K562 (cell line): ENCODE results near the gene FAM151A. TPM values are rescaled to one million over a fixed set of nuclear protein-coding genes. Genes with fewer than 3 reads are reported as not detected.

Experiments used
- ATAC-seq: fragments of 200-7000 bp; cut with Tn5 transposase; 3 replicates; pipeline ENCODE4 v1.9.1; 2020; ENCODE audit warnings: moderate library complexity
- BruUV-seq: library from RNA; stranded (reverse); fragments of 400-500 nt; replicated peaks from 2 replicates; lab custom pipeline; 2021; lab: Mats Ljungman, UMichigan
- CTCF ChIA-PET: fragments of 300-600 bp; formaldehyde crosslinking; extraction: SDS; loops from one replicate; lab custom pipeline; 2021; ENCODE audit warnings: low intra/inter-chr PET ratio; lab: Yijun Ruan, JAX
- POLR2A ChIA-PET: fragments of 300-600, 350-650 bp; sonication (Branson Sonifier 250); formaldehyde crosslinking; extraction: SDS; loops from one replicate; lab custom pipeline; 2021; ENCODE audit warnings: antibody characterized with exemption, inconsistent platforms; lab: Yijun Ruan, JAX
- DNase-seq, 4 experiments: peaks; one replicate each; pipeline versions ENCODE4 v3.0.0 to v3.0.0-alpha.2; 2011 to 2018; ENCODE audit warnings: low spot score in 3 of 4, mixed read lengths in 3 of 4; ENCODE audit errors: extremely low read depth in 1 of 4
- FAIRE-seq: peaks from 2 replicates; lab custom pipeline; 2011; peaks lifted over from hg19 to GRCh38; lab: Jason Lieb, UNC
- H2AFZ ChIP-seq: 2 replicates; pipeline ENCODE4 v1.6.0; 2011; ENCODE audit warnings: low read depth, low read length, control low read depth, inconsistent platforms
- H3K27ac ChIP-seq: fragments of 200-600 bp; 3 replicates; pipeline ENCODE4 v1.8.0; 2011; ENCODE audit warnings: low read depth, mild to moderate bottlenecking, control low read depth, inconsistent platforms, low read length, moderate library complexity, mixed read lengths; ENCODE audit errors: extremely low read depth
- H3K27me3 ChIP-seq, 2 experiments: fragments of 300-600 bp in 1 of 2; 2 replicates in 1 of 2; 3 replicates in 1 of 2; pipeline versions ENCODE4 v1.6.0 to v1.8.0; 2011; ENCODE audit warnings: inconsistent platforms in 2 of 2, low read length in 2 of 2, mild to moderate bottlenecking in 1 of 2, mixed read lengths in 1 of 2, moderate library complexity in 1 of 2; ENCODE audit not compliant: control insufficient read depth in 2 of 2, insufficient read depth in 2 of 2
- H3K36me3 ChIP-seq: fragments of 300-600 bp; 3 replicates; pipeline ENCODE4 v1.8.0; 2011; ENCODE audit warnings: mild to moderate bottlenecking, low read length, inconsistent platforms; ENCODE audit not compliant: control insufficient read depth, insufficient read depth
- H3K4me1 ChIP-seq, 2 experiments: fragments of 200-600 bp in 1 of 2; replicated peaks in 1 of 2; 2 replicates in 1 of 2; 3 replicates in 1 of 2; pipeline versions ENCODE4 v1.5.1 to v1.8.0; 2011; ENCODE audit warnings: inconsistent platforms in 2 of 2, low read length in 2 of 2, mild to moderate bottlenecking in 1 of 2, mixed read lengths in 1 of 2, moderate library complexity in 1 of 2; ENCODE audit not compliant: control insufficient read depth in 2 of 2, insufficient read depth in 2 of 2
- H3K4me2 ChIP-seq: 2 replicates; pipeline ENCODE4 v1.6.1; 2011; ENCODE audit warnings: low read length, control low read depth, inconsistent platforms, mixed read lengths; ENCODE audit not compliant: insufficient read depth
- H3K4me3 ChIP-seq: fragments of 200-600 bp; sonication (generic), shearing (Covaris generic); 2 replicates; pipeline ENCODE4 v1.5.1; 2016; ENCODE audit warnings: control low read depth, inconsistent platforms
- H3K79me2 ChIP-seq: fragments of 200-600 bp; 3 replicates; pipeline ENCODE4 v1.8.0; 2011; ENCODE audit warnings: low read length, inconsistent platforms; ENCODE audit not compliant: control insufficient read depth, insufficient read depth
- H3K9ac ChIP-seq, 2 experiments: 2 replicates each; pipeline versions ENCODE4 v1.6.0 to v1.6.1; 2011; ENCODE audit warnings: low read depth in 2 of 2, low read length in 2 of 2, control low read depth in 1 of 2, inconsistent platforms in 1 of 2, mild to moderate bottlenecking in 1 of 2, mixed read lengths in 1 of 2; ENCODE audit not compliant: insufficient read depth in 1 of 2
- H3K9me1 ChIP-seq: one replicate; pipeline ENCODE4 v1.6.0; 2011; ENCODE audit warnings: inconsistent platforms, mild to moderate bottlenecking, low read length, moderate library complexity; ENCODE audit not compliant: control insufficient read depth, insufficient read depth
- H3K9me3 ChIP-seq: replicated peaks from 2 replicates; pipeline ENCODE4 v1.5.1; 2011; ENCODE audit warnings: low read depth, low read length, inconsistent platforms; ENCODE audit not compliant: control insufficient read depth, insufficient read depth
- H4K20me1 ChIP-seq: replicated peaks from 2 replicates; pipeline ENCODE4 v1.6.1; 2011; ENCODE audit warnings: low read length, inconsistent platforms, mixed read lengths; ENCODE audit not compliant: control insufficient read depth, insufficient read depth
- ARNT ChIP-seq, 2 experiments: fragments of 450-650 bp; IDR thresholded peaks; 2 replicates each; pipeline ENCODE4 v1.6.1; 2016; ENCODE audit warnings: mild to moderate bottlenecking in 1 of 2
- CHD1 ChIP-seq: fragments of 200-600 bp; sonication (generic); IDR thresholded peaks from one replicate; pipeline ENCODE4 v1.6.1; 2012; ENCODE audit warnings: mild to moderate bottlenecking, moderate library complexity, low read length, inconsistent platforms
- EZH2 ChIP-seq: IDR thresholded peaks from 2 replicates; pipeline ENCODE4 v1.6.1; 2012; ENCODE audit warnings: low read depth, mild to moderate bottlenecking, inconsistent platforms, low read length, borderline replicate concordance
- RAD51 ChIP-seq: fragments of 450-650 bp; IDR thresholded peaks from 2 replicates; pipeline ENCODE4 v1.7.1; 2016; ENCODE audit warnings: low read depth, mild to moderate bottlenecking, borderline replicate concordance
- SOX6 ChIP-seq: fragments of 450-650 bp; IDR thresholded peaks from 2 replicates; pipeline ENCODE4 v1.6.1; 2014; ENCODE audit warnings: mild to moderate bottlenecking
- TFAP4 ChIP-seq: sonication (generic); formaldehyde crosslinking; IDR thresholded peaks from 2 replicates; pipeline ENCODE4 v1.8.0; 2022; ENCODE audit warnings: missing genetic modification reagents, mild to moderate bottlenecking, moderate library complexity, borderline replicate concordance
- TFE3 ChIP-seq: fragments of 450-650 bp; formaldehyde crosslinking; IDR thresholded peaks from 2 replicates; pipeline ENCODE4 v1.4.0; 2020; ENCODE audit warnings: mild to moderate bottlenecking, mixed read lengths
- WGBS: fragments of 100-300 bp; shearing (Covaris generic); methylation state at CpG from one replicate; pipeline ENCODE4 v1.1.6; 2016; ENCODE audit warnings: low coverage, mixed read lengths; ENCODE audit not compliant: insufficient coverage; ENCODE audit errors: missing lambda C conversion rate; 5-methylcytosine and 5-hydroxymethylcytosine counted together
- in situ Hi-C: fragments of 300-500 bp; cut with MboI; formaldehyde crosslinking; loops from 4 replicates; pipeline ENCODE4 v1.15.0; 2018; ENCODE audit warnings: inconsistent platforms, mixed read lengths
- intact Hi-C: fragments of 100-400 bp; cut with micrococcal nuclease; formaldehyde crosslinking; loops from 2 replicates; pipeline ENCODE4 v1.14.2; 2022
- polyA plus RNA-seq, 8 experiments: library from polyadenylated mRNA; depleted of rRNA in 4 of 8; stranded (reverse) in 5 of 8; unstranded in 3 of 8; fragments of >200 nt; fragmentation: Nextera tagmentation in 2 of 8; fragmentation: Illumina TruSeq in 1 of 8; extraction: Ambion mirVana in 2 of 8; extraction: Trizol in 1 of 8; gene quantifications; 2 replicates each; pipeline versions ENCODE4 v1.2.1 to v1.2.3, GENCODE V29; 2011 to 2014; ENCODE audit warnings: inconsistent platforms in 1 of 8, missing spikeins in 1 of 8
- total RNA-seq, 7 experiments: library from RNA; depleted of rRNA in 6 of 7; stranded (reverse); fragments of >200 nt in 6 of 7; fragmentation: Illumina TruSeq in 2 of 7; extraction: Trizol in 2 of 7; gene quantifications; 2 replicates each; pipeline versions ENCODE4 v1.2.1 to v1.2.3, GENCODE V29; 2011 to 2021; ENCODE audit warnings: low replicate concordance in 1 of 7

Gene FAM151A
- total and polyA plus RNA-seq, 9 of the 15 experiments (the other 6 are each of a cell fraction or from before 2014, with no cell fraction given), result not detected

DNA sequence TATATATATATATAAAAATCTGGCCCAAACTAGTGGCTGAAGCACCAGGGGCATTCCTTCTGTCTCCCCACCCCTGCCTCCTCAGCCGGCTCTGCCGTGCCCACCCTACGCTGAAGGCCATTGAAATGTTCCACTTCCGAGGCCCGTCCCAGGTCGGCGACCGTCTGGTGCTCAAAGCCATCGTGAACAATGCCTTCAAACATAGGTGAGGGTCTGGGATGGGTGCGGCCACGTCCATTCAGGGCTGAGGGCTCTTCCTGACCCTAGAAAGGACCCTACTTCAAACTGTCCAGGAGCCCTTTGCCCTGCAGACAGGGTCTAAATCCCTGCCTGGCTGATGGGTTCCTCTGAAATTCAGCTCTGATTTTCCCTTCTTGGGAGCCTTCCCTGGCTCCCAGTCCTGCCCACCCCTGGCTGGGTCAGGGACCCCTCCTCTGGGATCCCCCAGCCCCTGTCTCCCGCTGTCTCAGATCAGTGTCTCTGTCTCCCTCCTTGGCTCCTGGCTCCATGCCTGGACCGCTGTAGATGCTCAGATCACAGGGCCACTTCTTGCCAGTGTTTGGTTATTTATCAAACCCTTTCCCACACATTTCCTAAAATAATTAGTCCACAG lies 24.0 kb downstream of the FAM151A start:
- Histone ChIP-seq H3K27me3 (peaks cover 37 to 66% of the 10 kb centered on the region in 2 experiments), H3K79me2 (no peaks in the 10 kb centered on the region)
- TF ChIP-seq CHD1, result no peak
- no peak for TF ChIP-seq TFE3 (CRISPR knock-in tag)
- TF ChIP-seq TFAP4 (CRISPR knock-in tag), result no peak
- no peak for TF ChIP-seq EZH2
- no peak for TF ChIP-seq RAD51
- no peak for TF ChIP-seq SOX6
- TF ChIP-seq ARNT (IDR thresholded peaks at IDR 0.05), result no peak
- TF ChIP-seq, all 486 proteins: peak for 0
- FAIRE-seq, result no peak
- Histone ChIP-seq H3K9ac (no peak overlapping the region), H3K27ac (no peak overlapping the region), H3K4me3 (no peak overlapping the region), H2AFZ (no peak overlapping the region), H3K9me1 (no peaks in the 10 kb centered on the region), H4K20me1 (0 out of 2 replicates have a peak, but pooled peaks cover 3% of the 10 kb centered on the region), H3K4me2 (no peak overlapping the region), H3K36me3 (no peaks in the 10 kb centered on the region), H3K4me1 (peaks cover 0 to 9% of the 10 kb centered on the region in 2 experiments; a peak in 1 of 5 replicates), H3K9me3 (no peaks in the 10 kb centered on the region)
- intact Hi-C loops (no loop called here), in situ Hi-C loops (no loop called here)
- BruUV-seq, result no TSS peak
- CTCF ChIA-PET, result no interaction called here
- POLR2A ChIA-PET, result no interaction called here
- no peak for DNase-seq
- WGBS, result 25% methylated on average over 12 of the region's 13 CpGs
- no peak for ATAC-seq
